ENCODE measurements around the gene E2F4.

The E2F4 gene

DNA sequence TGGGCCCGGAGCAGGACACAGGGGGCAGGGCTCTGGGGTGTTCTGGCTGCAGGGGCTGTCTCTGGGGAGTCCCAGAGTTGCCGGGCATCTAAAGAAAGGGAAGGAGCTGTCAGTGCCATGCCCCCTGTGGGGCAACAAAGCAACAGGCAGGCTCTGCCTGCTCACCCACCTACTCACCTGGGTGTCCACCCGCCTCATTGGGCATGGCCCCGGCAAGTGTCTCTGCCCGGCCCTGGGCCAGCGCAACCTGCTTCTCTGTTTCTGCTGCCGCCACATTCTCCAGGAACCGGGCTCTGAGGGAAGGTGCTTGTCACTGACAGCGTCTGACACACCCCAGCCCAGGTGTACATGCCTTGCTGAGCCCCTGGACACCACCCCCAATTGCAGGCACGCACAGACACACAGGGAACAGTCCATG, 42.2 kb downstream of the E2F4 start:
- DNase-seq (ENCODE audit: low spot score), result no peak

- no peak for DNase-seq (ENCODE audit: low spot score)
These were observed 44.0 kb downstream of the E2F4 start for GRCh38 chr16:67235816-67236562.

DNA sequence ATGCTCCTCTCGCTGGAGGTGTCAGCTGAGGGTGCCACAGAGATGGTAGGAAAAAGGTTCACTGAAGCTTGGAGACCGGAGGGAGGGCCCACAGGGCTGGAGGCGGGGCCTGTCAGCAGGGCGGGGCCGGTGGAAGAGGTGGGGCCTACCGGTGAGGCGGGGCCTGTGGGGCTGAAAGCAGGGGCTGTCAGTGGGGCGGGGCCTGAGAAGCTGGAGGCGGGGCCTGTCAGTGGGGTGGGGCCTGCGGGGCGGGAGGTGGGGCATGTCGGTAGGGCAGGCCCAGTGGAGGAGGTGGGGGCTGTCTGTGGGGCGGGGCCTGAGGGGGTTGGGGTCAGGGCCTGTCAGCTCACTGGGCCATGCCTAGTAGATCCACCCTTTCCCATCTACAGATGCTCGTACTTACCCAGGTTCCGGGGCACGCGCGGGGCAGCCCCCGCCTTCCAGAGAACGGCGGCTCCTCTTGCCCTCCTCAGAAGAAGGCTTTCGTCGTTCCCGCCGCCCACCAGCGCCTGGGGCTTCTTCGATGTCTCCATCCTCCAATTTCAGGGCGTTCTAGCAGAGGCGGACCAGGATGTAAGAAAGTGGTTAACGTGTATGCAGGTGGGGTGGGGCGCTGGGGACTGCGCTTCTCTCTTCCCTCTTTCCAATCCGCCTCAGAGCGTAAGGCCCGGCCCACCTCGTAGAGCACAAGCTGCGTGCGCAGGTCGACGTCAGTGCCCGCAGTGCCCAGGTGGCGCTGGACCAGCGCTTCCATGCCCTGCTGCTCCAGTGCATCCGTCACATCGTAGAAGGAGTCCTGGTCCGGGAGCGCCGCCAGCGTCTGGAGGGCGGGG, 44.8 kb downstream of the E2F4 start:
- DNase-seq (ENCODE audit: low spot score), result peak; percentile 38

- DNase-seq (ENCODE audit: low spot score), result no peak
These were observed 45.7 kb downstream of the E2F4 start for GRCh38 chr16:67237396-67238277.

GRCh38 chr16:67238278-67238575, 46.3 kb downstream of the E2F4 start:
- DNase-seq (ENCODE audit: low spot score), result no peak

GRCh38 chr16:67238806-67239470, 47.0 kb downstream of the E2F4 start:
- DNase-seq (ENCODE audit: low spot score), result no peak

DNA sequence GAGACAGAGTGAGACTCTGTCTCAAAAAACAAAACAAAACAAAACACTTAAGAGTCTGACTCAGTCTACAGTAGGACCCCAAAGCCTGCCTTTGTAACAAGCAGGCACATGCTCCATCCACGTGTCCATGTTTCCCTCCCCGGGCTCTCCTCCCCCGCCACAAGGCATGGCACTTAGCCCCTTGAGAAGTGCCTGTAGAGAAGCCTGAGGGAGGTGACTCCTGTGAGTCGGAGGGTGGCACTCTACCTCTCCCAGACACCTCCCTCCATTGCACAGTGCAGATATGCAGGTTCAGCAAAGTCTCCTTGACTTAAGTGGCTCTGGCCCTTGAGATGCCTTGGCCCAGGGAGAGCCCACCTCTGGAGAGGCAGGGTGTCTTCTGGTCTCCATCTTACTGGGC, 48.6 kb downstream of the E2F4 start:
- DNase-seq (ENCODE audit: low spot score), result no peak

DNA sequence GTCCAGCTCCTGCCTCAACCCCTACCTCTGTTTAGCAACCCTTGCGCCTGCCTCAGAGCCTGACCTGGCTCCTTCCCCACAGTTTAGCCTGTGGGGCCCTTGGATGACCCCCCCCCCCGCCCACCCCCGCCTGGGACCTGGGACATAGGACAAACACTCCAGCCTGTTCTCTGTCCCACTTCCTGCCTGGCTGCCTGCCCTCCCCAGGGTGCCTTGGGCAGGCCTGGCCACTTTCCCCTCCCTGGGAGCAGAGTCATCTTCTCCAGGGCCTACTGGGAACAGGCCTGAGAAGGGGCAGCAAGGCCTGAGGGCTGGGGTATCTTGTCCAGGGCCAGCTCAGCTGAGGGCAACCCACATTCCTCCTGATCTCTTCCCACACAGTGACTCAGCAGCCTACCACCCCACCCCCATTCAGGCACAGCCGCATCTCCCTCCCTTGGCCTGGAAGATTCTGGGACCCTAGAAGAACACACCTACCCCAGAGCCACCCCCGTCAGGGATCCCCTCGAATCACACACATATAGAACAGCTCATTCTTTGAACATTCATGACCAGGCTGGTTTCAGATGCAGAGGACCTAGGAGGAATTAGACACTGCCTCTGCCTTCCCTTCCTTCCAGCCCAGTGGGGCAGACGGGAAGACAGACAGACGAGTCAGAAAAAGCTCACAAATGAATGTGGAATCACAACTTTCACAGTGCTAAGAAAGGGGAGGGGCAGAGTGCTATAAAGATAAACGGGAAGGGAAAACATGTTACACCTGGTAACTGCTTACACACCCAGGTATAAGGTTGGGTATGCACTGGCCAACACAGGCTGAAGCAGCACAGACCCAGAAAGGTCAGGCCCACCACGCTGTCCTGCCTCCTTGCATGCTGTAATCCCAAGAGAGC, 49.3 kb downstream of the E2F4 start:
- DNase-seq (ENCODE audit: low spot score), result no peak

- DNase-seq (ENCODE audit: low spot score), result no peak
These were observed 50.3 kb downstream of the E2F4 start for GRCh38 chr16:67242138-67242730.

GRCh38 chr16:67243481-67243880, 51.5 kb downstream of the E2F4 start:
- no peak for DNase-seq (ENCODE audit: low spot score)

DNA sequence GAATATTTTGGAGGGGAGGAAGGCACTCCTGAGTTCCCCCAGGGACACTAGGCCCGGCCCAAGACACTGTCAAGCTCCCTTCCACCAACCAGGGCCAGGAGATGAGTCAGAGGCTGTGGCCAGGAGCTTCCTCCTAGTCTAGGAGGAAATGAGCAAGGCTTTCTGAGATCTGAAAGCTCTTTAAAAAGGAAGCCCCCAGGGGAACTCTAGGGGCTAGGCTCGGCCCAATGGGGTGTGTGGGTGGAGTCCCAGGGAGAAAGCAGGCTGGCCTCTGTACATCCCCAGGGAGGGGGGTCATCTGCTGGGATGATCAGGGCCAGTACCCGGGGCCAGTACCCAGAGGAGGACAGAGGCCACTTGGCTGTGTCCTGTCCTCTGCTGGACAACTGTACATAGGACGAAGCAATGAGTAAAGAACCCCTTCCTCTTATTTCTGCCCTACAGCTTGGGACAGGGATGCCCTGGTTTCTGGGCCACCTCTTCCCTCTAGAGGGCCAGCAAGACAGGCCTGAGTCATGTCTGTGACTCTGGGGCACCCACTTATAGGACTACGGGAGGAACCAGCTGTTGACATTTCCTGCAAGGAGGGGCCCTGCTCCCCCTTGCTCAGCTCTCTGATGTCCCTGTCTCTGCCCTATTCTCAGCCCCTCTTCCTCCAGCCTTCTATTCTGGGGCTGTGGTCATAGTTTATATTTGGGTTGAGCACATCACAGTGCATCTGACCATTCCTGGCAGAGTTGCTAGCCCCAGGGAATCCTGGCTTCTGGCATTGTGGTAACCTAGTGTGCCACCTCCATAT, 52.6 kb downstream of the E2F4 start:
- no peak for DNase-seq (ENCODE audit: low spot score)

GRCh38 chr16:67245186-67245585, 53.2 kb downstream of the E2F4 start:
- no peak for DNase-seq (ENCODE audit: low spot score)

GRCh38 chr16:67245674-67246080, 53.7 kb downstream of the E2F4 start:
- no peak for DNase-seq (ENCODE audit: low spot score)

GRCh38 chr16:67246081-67246755, 54.3 kb downstream of the E2F4 start:
- DNase-seq (ENCODE audit: low spot score), result peak; percentile 83

DNA sequence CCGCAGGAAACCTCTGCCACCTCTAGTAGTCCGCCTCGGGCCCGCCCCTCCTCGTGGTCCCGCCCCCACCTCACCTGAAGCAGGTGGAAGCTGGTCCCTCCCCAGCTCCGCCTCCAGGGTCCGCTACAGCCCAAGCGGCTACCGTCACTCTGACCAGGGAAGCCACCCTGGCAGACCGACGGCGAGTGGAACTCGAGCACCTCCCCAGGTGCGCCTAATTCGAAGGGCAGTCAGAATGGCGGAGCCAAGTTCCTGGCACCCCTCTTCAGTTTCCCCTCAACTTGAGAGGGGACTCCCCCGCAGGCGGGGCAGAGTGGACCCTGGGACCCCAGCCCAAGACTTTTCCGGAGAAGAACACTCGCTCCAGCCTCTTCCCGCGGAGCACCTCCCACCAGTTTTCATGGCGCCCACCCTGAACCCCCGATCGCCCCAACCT, 54.8 kb downstream of the E2F4 start:
- peak; percentile 40 for DNase-seq (ENCODE audit: low spot score)

- DNase-seq (ENCODE audit: low spot score), result peak; percentile 94
These were observed 55.5 kb downstream of the E2F4 start, which contains the start of gene FHOD1 for GRCh38 chr16:67247192-67248072. Gene FHOD1, minus strand, starts transcription at chr16:67247481. Its CDS starts 71 bp downstream, at chr16:67247410.

GRCh38 chr16:67248073-67248400, 56.1 kb downstream of the E2F4 start:
- DNase-seq (ENCODE audit: low spot score), result no peak
